ENCODE data around the gene SHC2.
"Not testable (repeated sequence)": the region's sequence is repeated elsewhere in the genome, so short reads cannot be mapped to it uniquely, and the experiment has no call there.

The SHC2 gene

GRCh38 chr19:493391-494170 lies 32.7 kb upstream of the SHC2 start:
- no peak for DNase-seq (ENCODE audit: low spot score)

GRCh38 chr19:492091-492531 lies 31.3 kb upstream of the SHC2 start:
- DNase-seq (ENCODE audit: low spot score): no peak

- no peak for DNase-seq (ENCODE audit: low spot score)
These were observed 30.4 kb upstream of the SHC2 start for GRCh38 chr19:491146-491741.

- no peak for DNase-seq (ENCODE audit: low spot score)
These were observed 28.8 kb upstream of the SHC2 start for GRCh38 chr19:489418-490196.

GRCh38 chr19:488505-489417 lies 27.9 kb upstream of the SHC2 start:
- peak; percentile 91 for DNase-seq (ENCODE audit: low spot score)

- no peak for DNase-seq (ENCODE audit: low spot score)
These were observed 24.9 kb upstream of the SHC2 start for GRCh38 chr19:485583-486236.

GRCh38 chr19:485077-485476 lies 24.2 kb upstream of the SHC2 start:
- DNase-seq (ENCODE audit: low spot score): no peak

GRCh38 chr19:484494-484893 lies 23.7 kb upstream of the SHC2 start:
- DNase-seq (ENCODE audit: low spot score): no peak

- DNase-seq (ENCODE audit: low spot score): no peak
These were observed 22.7 kb upstream of the SHC2 start for GRCh38 chr19:483332-484072.

GRCh38 chr19:482186-483041 lies 21.6 kb upstream of the SHC2 start:
- no peak for DNase-seq (ENCODE audit: low spot score)

GRCh38 chr19:481100-481499 lies 20.3 kb upstream of the SHC2 start:
- not testable (repeated sequence) for DNase-seq (ENCODE audit: low spot score)

- peak; percentile 70 for DNase-seq (ENCODE audit: low spot score)
These were observed 19.4 kb upstream of the SHC2 start for GRCh38 chr19:480016-480855.

GRCh38 chr19:478976-479375 lies 18.1 kb upstream of the SHC2 start:
- DNase-seq (ENCODE audit: low spot score): no peak

GRCh38 chr19:478236-478903 lies 17.5 kb upstream of the SHC2 start:
- no peak for DNase-seq (ENCODE audit: low spot score)

- DNase-seq (ENCODE audit: low spot score): no peak
These were observed 14.5 kb upstream of the SHC2 start for GRCh38 chr19:475360-475759.

- no peak for DNase-seq (ENCODE audit: low spot score)
These were observed 13.6 kb upstream of the SHC2 start for GRCh38 chr19:474126-475078.
